ENCODE data around the gene RNF207. TPM values are rescaled to one million over a fixed set of nuclear protein-coding genes. Genes with fewer than 3 reads are reported as not detected.
"Not testable (repeated sequence)": the region's sequence is repeated elsewhere in the genome, so short reads cannot be mapped to it uniquely, and the experiment has no call there.

RNF207 gene
- polyA plus RNA-seq, 3 donors: 19.5 to 40.4 (median 39.7) TPM

DNA sequence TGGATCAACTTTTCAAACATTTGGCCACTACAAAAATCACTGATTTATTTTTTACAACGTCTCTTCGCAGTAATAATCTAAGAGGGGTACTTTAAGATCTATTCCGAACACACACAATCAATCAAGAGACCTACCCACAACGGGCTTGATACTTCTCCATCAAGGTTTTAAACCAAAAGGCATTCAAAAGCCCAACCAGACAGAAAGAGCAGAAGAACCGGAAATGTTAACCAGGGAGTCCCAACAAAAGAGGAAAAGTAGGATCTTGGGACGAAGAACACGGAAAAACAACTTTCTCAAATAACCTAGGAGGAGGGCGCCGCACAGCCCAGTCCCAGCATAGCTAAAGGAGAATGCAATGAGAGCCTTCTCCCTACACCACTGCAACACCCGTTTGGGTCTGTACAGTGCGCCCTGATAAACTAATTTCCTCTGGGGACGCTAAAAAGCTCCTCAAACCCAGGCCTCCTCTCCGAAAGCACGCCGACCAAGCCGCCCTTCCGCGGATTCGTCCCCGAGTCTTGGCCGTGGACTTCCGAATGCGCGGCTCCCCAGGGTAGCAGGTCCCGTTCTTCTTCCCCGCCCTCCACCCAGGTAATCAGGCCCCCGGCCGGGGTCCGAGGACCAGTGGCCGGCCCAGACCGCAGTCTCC lies 7.1 kb upstream of the RNF207 start:
- no peak for DNase-seq

DNA sequence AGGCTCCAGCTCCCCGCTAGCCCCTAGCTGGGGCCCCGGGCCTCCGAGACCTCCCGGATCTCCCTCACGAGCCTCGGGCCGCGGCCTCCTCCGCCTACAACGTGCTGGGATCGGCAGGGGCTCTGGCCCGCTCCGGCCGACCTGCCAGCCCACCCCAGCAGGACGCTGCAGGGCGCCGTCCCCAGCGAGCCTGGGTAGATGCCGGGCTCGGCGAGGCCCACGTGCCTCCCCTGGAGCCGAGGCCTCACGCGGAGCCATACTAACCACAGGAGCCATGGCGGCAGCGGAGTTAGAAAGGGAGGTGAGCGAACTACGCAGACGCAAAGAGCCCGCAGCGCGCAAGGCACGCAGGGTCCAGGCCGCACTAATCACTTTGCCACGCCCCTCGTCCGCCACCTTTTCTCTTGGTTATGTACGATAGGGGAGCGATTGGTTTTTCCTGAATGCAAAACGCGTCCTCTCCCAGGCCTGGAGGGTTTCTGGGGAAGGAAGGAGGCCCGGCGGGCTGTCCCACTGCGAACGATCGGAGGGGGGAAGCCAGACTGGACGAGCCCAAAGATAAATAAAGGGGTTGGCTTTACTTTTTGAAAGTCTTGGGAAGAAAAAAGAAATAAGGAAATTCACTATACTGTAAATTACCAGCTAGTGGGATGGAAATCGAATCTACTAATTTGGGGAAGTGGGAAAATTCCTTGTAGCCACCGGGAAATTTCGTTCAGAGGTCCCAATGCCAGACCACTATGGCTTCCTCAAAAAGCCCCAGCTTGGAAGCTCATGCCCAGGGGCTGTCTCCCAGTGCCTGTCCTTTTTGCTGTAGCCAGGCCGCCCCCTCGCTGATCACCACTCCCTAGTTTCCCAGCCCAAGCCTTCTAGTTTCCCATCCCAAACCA lies 6.4 kb upstream of the RNF207 start, which contains the start of gene RPL22:
Gene RPL22 (minus strand): TSS at position 298 of the 890 bp plus-strand sequence. CDS start 22 bp downstream, at position 276.
- DNase-seq: peak; percentile 100

GRCh38 chr1:6200188-6200809 lies 5.6 kb upstream of the RNF207 start:
- no peak for DNase-seq

DNA sequence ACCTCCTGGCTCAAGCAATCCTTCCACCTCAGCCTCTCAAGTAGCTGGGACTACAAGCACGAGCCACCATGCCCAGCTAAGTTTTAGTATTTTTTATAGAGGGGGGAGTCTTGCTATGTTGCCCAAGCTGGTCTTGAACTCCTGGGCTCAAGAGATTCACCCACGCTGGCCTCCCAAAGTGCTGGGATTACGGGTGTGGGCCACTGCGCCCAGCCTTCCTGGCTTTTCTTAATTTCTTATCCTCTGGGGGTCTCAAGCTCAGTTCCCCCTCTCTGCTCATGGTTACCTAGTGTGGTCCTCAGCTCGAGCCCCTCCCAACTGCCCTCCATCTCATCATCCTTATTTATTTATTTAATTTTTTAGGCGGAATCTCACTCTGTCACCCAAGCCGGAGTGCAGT lies 3.7 kb upstream of the RNF207 start:
- no peak for DNase-seq

DNA sequence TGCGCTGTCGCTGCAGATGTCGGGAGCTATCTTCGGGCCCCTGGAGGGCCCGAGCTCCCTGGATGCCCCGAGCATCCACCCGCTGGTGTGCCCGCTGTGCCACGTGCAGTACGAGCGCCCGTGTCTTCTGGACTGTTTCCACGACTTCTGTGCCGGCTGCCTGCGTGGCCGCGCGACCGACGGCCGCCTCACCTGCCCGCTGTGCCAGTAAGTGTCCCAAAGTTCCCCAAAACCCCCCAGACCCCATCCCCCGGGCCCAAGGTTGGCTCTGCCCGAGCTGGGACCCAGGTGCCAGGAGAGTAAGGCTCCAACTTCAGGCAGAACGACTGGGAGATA lies 569 bp downstream of the RNF207 start:
- no peak for DNase-seq

DNA sequence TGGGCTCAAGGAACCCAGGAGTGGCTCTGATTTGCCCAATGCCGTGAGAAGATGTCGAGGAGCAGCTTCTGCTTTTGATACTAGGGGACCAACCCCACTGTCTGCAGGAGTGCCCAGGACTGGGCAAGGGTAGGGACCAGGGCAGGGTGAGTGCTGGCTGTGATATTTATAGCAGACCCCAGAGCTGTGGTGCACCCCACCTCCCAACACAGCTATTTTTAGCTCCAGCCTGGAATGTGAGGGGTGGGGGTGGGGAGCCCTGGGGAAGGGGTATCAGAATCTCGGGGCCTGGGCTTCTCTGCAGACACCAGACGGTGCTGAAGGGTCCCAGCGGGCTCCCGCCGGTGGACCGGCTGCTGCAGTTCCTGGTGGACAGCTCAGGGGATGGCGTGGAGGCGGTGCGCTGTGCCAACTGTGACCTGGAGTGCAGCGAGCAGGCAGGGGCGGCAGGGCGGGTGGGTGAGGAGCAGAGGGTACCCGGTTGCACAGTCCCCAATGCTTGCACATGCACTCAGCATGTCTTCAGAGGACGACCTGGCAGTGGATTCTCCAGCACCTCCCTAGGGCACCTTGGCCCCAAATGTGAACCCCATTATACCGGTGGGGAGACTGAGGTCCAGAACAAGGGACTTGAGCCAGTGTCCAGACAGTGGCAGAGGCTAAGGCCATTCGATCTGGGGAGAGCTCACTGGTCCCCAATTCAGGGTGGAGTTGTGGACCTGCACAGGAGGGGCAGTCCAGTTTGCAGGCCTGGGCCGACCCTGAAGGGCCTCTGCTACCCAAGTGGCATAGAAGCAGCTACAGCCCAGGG lies 1.4 kb downstream of the RNF207 start:
- DNase-seq: no peak

- DNase-seq: no peak
Observed at GRCh38 chr1:6207921-6208320, 2.0 kb downstream of the RNF207 start.

DNA sequence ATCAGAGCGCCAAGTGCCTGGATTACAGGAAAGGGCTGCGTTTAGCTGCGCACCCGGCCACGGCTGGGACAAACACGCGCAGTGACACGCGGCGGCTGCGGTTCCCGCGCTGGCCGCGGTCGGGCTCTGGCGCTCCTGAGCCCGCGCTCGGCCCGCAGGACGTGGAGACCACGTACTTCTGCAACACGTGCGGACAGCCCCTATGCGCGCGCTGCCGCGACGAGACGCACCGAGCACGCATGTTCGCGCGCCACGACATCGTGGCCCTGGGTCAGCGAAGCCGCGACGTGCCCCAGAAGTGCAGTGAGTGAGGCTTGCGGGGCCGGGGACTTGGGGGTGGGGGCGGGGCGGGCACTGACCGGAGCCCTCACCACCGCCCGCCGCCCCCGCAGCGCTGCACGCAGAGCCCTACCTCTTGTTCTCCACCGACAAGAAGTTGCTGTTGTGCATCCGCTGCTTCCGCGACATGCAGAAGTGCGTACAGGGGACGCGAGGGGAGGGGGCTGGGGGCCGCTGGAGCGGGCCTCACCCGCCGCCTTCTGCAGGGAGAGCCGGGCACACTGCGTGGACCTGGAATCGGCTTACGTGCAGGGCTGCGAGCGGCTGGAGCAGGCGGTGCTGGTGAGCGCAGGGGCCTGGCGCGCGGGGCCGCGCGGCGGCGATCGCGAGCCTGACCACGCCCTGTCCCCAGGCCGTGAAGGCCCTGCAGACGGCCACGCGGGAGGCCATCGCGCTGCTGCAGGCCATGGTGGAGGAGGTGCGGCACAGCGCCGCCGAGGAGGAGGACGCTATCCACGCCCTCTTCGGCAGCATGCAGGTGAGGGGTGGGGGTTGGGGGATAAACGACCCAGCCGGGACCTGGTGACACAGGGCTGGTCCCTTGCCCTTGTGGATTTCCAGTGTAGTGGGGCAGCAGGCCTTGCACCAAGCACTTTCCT lies 3.1 kb downstream of the RNF207 start:
- DNase-seq: peak; percentile 35

DNA sequence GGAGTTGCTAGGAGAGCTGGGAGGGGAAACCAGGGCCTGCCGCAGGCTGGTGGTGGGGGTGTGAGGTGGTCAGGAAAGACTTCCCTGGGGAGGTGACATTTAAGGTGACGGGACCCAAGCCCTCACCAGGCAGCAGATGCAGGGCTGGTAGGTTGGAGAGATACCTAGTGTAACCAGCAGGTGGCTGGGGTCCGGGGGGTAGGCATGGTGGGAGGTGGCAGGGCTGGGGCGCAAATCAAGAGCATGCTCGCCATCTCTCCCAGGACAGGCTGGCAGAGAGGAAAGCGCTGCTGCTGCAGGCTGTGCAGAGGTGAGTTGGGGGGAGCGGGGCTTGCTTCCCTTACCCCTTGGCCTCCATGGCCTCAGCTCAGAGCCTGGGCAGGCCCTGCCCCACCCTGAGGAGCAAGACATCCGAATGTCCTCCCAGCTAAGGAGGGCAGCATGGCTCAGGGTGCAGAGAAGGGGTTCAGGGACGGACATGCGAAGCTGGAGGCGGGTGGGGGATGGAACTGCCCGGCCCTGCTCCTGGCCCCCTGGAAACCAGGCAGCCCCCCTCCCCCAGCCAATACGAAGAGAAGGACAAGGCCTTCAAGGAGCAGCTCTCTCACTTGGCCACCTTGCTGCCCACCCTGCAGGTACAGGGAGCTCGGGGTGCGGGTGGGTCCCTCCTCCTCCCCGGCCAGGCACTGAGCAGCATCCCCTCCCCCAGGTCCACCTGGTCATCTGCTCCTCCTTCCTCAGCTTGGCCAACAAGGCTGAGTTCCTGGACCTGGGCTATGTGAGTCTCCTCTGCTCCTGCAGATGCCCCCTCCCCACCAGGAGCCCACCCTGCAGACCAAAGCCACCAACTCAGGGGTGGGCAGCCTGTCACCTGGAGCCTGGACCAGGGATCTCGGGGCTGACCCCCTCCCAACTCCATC lies 4.0 kb downstream of the RNF207 start:
- no peak for DNase-seq

- no peak for DNase-seq
Observed at GRCh38 chr1:6210591-6211355, 4.9 kb downstream of the RNF207 start.

GRCh38 chr1:6211731-6212130 lies 5.8 kb downstream of the RNF207 start:
- no peak for DNase-seq

DNA sequence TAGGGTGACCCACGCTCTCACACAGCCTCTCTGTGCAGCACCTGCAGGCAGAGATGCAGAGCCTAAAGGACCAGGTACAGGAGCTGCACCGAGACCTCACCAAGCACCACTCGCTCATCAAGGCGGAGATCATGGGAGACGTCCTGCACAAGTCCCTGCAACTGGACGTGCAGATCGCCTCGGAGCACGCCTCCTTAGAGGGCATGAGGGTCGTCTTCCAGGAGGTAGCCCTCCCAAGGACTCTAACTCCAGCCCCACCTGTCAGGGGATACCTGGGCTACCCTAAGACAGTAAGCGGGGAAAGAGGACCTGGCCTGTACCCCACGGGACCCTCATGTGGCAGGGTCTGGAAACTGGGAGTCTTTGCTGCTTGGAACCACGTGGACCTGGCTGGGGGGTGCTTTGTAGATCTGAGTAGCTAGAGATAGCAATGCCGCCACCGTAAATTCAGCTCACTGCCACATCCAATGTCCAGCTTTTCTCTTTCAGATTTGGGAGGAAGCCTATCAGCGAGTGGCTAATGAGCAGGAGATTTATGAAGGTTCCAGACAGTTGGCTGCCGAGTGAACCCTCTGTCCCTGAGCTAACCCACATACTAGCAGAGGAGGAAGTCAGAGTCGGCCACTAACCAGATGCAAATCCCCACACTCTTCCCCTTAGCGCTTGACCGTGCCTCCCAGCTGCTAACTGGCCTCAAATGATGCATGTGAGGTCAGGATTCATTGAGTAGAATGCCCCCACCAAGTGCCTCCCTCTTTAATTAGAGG lies 6.5 kb downstream of the RNF207 start:
- no peak for DNase-seq

DNA sequence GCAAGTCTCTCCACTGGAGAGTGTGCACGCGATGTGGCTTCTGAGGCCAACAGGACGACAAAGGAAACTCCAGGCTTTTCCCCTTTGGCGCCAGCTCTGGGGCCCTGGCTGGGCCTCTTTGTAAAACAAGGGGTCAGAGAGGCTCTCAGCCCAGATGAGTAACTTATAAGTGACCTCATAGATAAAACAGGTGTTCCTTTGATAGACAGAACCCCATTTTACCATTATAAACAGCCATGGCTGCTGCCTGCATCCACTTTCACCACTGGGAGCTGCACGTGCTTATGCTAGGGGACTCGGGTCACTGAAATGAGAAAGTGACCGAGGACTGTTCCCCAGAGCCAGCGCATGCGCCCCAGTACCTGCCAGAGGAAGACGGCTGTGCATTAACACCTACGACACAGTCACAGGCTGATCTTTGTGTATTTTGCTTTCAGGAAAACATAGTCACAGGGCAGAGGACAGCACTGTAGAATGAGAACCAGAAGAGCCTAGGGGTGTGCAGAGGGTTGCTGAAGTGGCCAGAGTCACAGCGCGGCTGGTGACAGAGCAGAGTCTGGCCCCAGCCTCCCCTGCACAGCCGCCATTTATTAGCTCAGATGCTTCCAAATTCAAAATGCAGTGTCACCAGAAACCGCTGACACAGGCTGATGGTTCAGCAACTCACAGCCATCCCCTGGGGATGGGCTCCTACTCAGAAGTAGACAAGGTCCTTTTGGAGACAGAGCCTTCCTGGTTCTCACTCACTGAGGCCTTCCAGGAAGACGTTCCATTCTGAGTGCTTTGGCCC lies 12.7 kb downstream of the RNF207 start:
- DNase-seq: no peak

DNA sequence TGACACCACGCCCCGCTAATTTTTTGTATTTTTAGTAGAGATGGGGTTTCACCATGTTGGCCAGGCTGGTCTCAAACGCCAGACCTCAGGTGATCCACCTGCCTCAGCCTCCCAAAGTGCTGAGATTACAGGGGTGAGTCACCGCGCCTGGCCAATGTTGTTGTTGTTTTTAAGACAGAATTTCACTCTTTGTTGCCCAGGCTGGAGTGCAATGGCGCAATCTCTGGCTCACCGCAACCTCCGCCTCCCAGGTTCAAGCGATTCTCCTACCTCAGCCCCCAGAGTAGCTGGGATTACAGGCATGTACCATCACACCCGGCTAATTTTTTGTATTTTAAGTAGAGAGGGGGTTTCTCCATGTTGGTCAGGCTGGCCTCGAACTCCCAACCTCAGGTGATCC lies 13.7 kb downstream of the RNF207 start:
- DNase-seq: not testable (repeated sequence)

DNA sequence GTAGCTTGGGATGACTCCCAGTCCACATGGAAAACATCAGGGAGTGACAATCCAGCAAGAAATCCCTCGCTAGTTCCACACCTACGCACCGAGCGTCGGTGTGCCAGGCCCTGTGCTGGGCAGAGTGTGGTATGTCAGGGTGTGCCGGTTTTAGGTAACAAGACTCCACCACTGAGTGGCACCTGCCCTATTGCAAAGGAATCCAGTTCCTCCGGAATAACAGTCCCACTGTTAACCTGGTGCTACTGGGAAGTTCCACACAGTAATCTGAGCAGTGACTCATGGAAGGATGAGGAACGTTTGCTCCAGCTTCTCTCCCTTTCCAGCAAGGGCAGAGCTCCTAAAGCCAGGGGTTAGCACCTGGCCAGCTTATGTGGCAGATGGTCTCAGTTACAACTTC lies 14.3 kb downstream of the RNF207 start:
- DNase-seq: no peak

GRCh38 chr1:6221210-6221784 lies 15.4 kb downstream of the RNF207 start:
- no peak for DNase-seq

DNA sequence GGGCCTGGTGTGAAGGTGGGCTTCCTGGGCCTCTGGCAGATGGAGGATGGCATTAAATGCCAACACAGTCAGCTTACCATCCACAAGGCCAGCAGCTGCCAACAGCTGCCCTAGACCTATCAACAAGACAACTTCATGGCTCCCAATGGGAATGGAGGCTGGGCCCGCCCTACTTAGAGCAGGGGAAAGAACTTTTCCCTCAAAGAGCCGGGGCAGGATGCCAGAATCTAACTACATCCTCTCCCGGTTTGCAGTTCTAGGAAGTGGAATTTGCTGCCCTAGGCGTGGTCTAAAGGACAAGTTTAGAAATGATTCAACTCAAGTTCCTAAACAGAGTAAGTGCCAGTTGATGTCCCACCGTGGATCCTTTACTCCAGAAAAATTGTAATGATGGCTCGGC lies 16.7 kb downstream of the RNF207 start:
- no peak for DNase-seq

Data from renal pelvis (tissue), 4 donors.